B cell (primary cell): Measurements from ENCODE around the gene ZNF532.

ENCODE experiments used
- EZH2 ChIP-seq: IDR thresholded peaks from 2 replicates; pipeline ENCODE4 v1.6.1; 2012; ENCODE audit warnings: borderline replicate concordance, low read depth, mild to moderate bottlenecking, moderate library complexity, low read length; ENCODE audit not compliant: insufficient read depth, poor library complexity, severe bottlenecking
- TF ChIP-seq, protein P1 (sequence below): fragments of 200-600 bp; IDR thresholded peaks from one replicate; pipeline ENCODE4 v1.8.0; 2022; ENCODE audit warnings: antibody characterized with exemption, mild to moderate bottlenecking

GRCh38 chr18:58870130-58870529 is 5.5 kb downstream of the ZNF532 start:
- TF ChIP-seq EZH2 = no peak
- TF ChIP-seq, protein P1, sequence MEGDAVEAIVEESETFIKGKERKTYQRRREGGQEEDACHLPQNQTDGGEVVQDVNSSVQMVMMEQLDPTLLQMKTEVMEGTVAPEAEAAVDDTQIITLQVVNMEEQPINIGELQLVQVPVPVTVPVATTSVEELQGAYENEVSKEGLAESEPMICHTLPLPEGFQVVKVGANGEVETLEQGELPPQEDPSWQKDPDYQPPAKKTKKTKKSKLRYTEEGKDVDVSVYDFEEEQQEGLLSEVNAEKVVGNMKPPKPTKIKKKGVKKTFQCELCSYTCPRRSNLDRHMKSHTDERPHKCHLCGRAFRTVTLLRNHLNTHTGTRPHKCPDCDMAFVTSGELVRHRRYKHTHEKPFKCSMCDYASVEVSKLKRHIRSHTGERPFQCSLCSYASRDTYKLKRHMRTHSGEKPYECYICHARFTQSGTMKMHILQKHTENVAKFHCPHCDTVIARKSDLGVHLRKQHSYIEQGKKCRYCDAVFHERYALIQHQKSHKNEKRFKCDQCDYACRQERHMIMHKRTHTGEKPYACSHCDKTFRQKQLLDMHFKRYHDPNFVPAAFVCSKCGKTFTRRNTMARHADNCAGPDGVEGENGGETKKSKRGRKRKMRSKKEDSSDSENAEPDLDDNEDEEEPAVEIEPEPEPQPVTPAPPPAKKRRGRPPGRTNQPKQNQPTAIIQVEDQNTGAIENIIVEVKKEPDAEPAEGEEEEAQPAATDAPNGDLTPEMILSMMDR = no peak
